H1 (cell line): ENCODE data around the gene BCL2L12. TPM values are rescaled to one million over a fixed set of nuclear protein-coding genes. Genes with fewer than 3 reads are reported as not detected.
A peak's percentile ranks its signal among the peaks of the same experiment; 100 is the strongest.

Experiments used
- CTCF ChIA-PET: fragments of 300-600 bp; sonication (Branson Sonifier 250); formaldehyde crosslinking; loops from one replicate; lab custom pipeline; 2021; ENCODE audit not compliant: partially characterized antibody; lab: Charles Lee
- POLR2A ChIA-PET: fragments of 300-600 bp; sonication (Branson Sonifier 250); formaldehyde crosslinking; loops from one replicate; lab custom pipeline; 2021; ENCODE audit warnings: inconsistent platforms; ENCODE audit not compliant: partially characterized antibody; lab: Charles Lee
- DNase-seq, 2 experiments: peaks; one replicate each; pipeline versions ENCODE4 v3.0.0 to v3.0.0-alpha.2; 2010 to 2022; ENCODE audit warnings: low spot score in 2 of 2, low read depth in 1 of 2, mixed read lengths in 1 of 2
- FAIRE-seq: peaks from 2 replicates; lab custom pipeline; 2011; peaks lifted over from hg19 to GRCh38; lab: Jason Lieb, UNC
- H2AFZ ChIP-seq: 2 replicates; pipeline ENCODE4 v1.8.1; 2012; ENCODE audit warnings: low read length, inconsistent platforms
- H2AK5ac ChIP-seq: 2 replicates; pipeline ENCODE4 v1.6.1; 2013; ENCODE audit warnings: low read depth, low read length
- H2BK120ac ChIP-seq: replicated peaks from 2 replicates; pipeline ENCODE3; 2013; ENCODE audit warnings: low read depth, low read length, inconsistent platforms
- H2BK12ac ChIP-seq: 2 replicates; pipeline ENCODE4 v1.6.1; 2013; ENCODE audit warnings: low read depth, low read length
- H2BK15ac ChIP-seq: 2 replicates; pipeline ENCODE4 v1.6.1; 2013; ENCODE audit warnings: low read length
- H2BK20ac ChIP-seq: 2 replicates; pipeline ENCODE4 v1.6.1; 2013; ENCODE audit warnings: low read length
- H2BK5ac ChIP-seq: 2 replicates; pipeline ENCODE4 v1.6.1; 2013; ENCODE audit warnings: low read depth, low read length
- H3K14ac ChIP-seq: 2 replicates; pipeline ENCODE4 v1.6.1; 2013; ENCODE audit warnings: inconsistent platforms; ENCODE audit not compliant: insufficient read length
- H3K18ac ChIP-seq: 2 replicates; pipeline ENCODE4 v1.6.1; 2013; ENCODE audit warnings: low read length; ENCODE audit errors: extremely low read depth
- H3K23ac ChIP-seq: 2 replicates; pipeline ENCODE4 v1.6.1; 2013; ENCODE audit warnings: inconsistent platforms; ENCODE audit not compliant: insufficient read length
- H3K23me2 ChIP-seq: 2 replicates; pipeline ENCODE4 v1.6.1; 2013; ENCODE audit warnings: low read depth, low read length
- H3K27ac ChIP-seq: 2 replicates; pipeline ENCODE4 v1.6.1; 2011; ENCODE audit warnings: low read depth, low read length, inconsistent platforms
- H3K27me3 ChIP-seq, 4 experiments: replicated peaks in 1 of 4; 1 replicate in 1 of 4; 2 replicates in 3 of 4; pipeline versions ENCODE4 v1.6.1 to v1.8.1; 2011 to 2013; ENCODE audit warnings: low read length in 3 of 4, mild to moderate bottlenecking in 3 of 4, inconsistent platforms in 2 of 4, mixed read lengths in 2 of 4, moderate library complexity in 1 of 4; ENCODE audit not compliant: control insufficient read depth in 3 of 4, insufficient read depth in 3 of 4; ENCODE audit errors: extremely low read depth in 1 of 4
- H3K36me3 ChIP-seq, 4 experiments: 2 replicates each; pipeline versions ENCODE4 v1.6.1 to v1.8.1; 2011 to 2013; ENCODE audit warnings: mild to moderate bottlenecking in 4 of 4, low read length in 3 of 4, moderate library complexity in 2 of 4, control low read depth in 1 of 4, inconsistent platforms in 1 of 4; ENCODE audit not compliant: insufficient read depth in 4 of 4, control insufficient read depth in 2 of 4
- H3K4ac ChIP-seq: replicated peaks from 2 replicates; pipeline ENCODE3; 2013; ENCODE audit warnings: low read length, low read depth, mixed read lengths, inconsistent platforms; ENCODE audit not compliant: insufficient read length
- H3K4me1 ChIP-seq, 4 experiments: replicated peaks in 1 of 4; 1 replicate in 1 of 4; 2 replicates in 3 of 4; pipeline versions ENCODE4 v1.6.1 to v1.8.1; 2011 to 2013; ENCODE audit warnings: low read length in 3 of 4, inconsistent platforms in 2 of 4, mixed read lengths in 1 of 4; ENCODE audit not compliant: insufficient read depth in 4 of 4, control insufficient read depth in 3 of 4
- H3K4me2 ChIP-seq, 2 experiments: 2 replicates each; pipeline versions ENCODE4 v1.6.1 to v1.8.1; 2011 to 2013; ENCODE audit warnings: low read depth in 2 of 2, low read length in 2 of 2, control low read depth in 1 of 2, inconsistent platforms in 1 of 2, mild to moderate bottlenecking in 1 of 2; ENCODE audit not compliant: insufficient read depth in 1 of 2
- H3K4me3 ChIP-seq, 4 experiments: fragments of 200-600, 300-600 bp in 1 of 4; sonication (generic), shearing (Covaris generic), sonication (Bioruptor Twin) in 1 of 4; 2 replicates each; pipeline versions ENCODE4 v1.5.1 to v1.8.1; 2011 to 2016; ENCODE audit warnings: low read length in 4 of 4, low read depth in 3 of 4, control low read depth in 2 of 4, inconsistent platforms in 2 of 4, mild to moderate bottlenecking in 2 of 4, mixed read lengths in 1 of 4, moderate library complexity in 1 of 4; ENCODE audit not compliant: insufficient read depth in 2 of 4; ENCODE audit errors: extremely low read depth in 1 of 4
- H3K56ac ChIP-seq: replicated peaks from 2 replicates; pipeline ENCODE3; 2013; ENCODE audit warnings: low read depth, mild to moderate bottlenecking, mixed read lengths, low read length, inconsistent platforms; ENCODE audit not compliant: insufficient read length
- H3K79me1 ChIP-seq: 2 replicates; pipeline ENCODE4 v1.6.1; 2013; ENCODE audit warnings: low read depth, low read length, control low read depth
- H3K79me2 ChIP-seq, 2 experiments: 2 replicates each; pipeline versions ENCODE4 v1.6.1 to v1.8.1; 2012 to 2013; ENCODE audit warnings: low read length in 2 of 2, mild to moderate bottlenecking in 2 of 2, inconsistent platforms in 1 of 2; ENCODE audit not compliant: insufficient read depth in 2 of 2, control insufficient read depth in 1 of 2
- H3K9ac ChIP-seq, 4 experiments: replicated peaks in 1 of 4; 1 replicate in 1 of 4; 2 replicates in 3 of 4; pipeline versions ENCODE4 v1.6.1 to v1.8.1; 2011 to 2013; ENCODE audit warnings: low read depth in 3 of 4, low read length in 3 of 4, control low read depth in 2 of 4, mild to moderate bottlenecking in 2 of 4, moderate library complexity in 2 of 4, inconsistent platforms in 1 of 4; ENCODE audit errors: extremely low read depth in 1 of 4
- H3K9me3 ChIP-seq, 2 experiments: 2 replicates each; pipeline versions ENCODE4 v1.6.1 to v1.8.1; 2012 to 2013; ENCODE audit warnings: mild to moderate bottlenecking in 2 of 2, moderate library complexity in 2 of 2, control low read depth in 1 of 2, inconsistent platforms in 1 of 2, low read depth in 1 of 2, low read length in 1 of 2, mixed read lengths in 1 of 2; ENCODE audit not compliant: insufficient read depth in 2 of 2
- H4K20me1 ChIP-seq, 2 experiments: replicated peaks in 1 of 2; 2 replicates each; pipeline versions ENCODE3 to v1.8.1; 2011 to 2013; ENCODE audit warnings: inconsistent platforms in 2 of 2, low read length in 2 of 2, mild to moderate bottlenecking in 1 of 2; ENCODE audit not compliant: insufficient read depth in 2 of 2, control insufficient read depth in 1 of 2
- H4K5ac ChIP-seq: 2 replicates; pipeline ENCODE4 v1.6.1; 2013; ENCODE audit warnings: low read length, low read depth, mixed read lengths, inconsistent platforms; ENCODE audit not compliant: insufficient read length
- H4K8ac ChIP-seq: 2 replicates; pipeline ENCODE4 v1.8.0; 2013; ENCODE audit warnings: mild to moderate bottlenecking, moderate library complexity, low read length, inconsistent platforms; ENCODE audit not compliant: insufficient read depth; ENCODE audit errors: extremely low read depth
- H4K91ac ChIP-seq: replicated peaks from 2 replicates; pipeline ENCODE3; 2013; ENCODE audit warnings: low read length, mixed read lengths, inconsistent platforms; ENCODE audit not compliant: insufficient read length
- CHD1 ChIP-seq: IDR thresholded peaks from 2 replicates; pipeline ENCODE4 v1.6.1; 2012; ENCODE audit warnings: low read depth, low read length, improper control_type of control experiment
- POLR2AphosphoS5 ChIP-seq: IDR thresholded peaks from 2 replicates; pipeline ENCODE4 v1.6.1; 2011; ENCODE audit warnings: low read depth, low read length
- WGBS, 2 experiments: shearing (Covaris generic) in 1 of 2; methylation state at CpG; one replicate each; pipeline versions ENCODE4 v1.1.6 to v1.1.7; 2013 to 2015; ENCODE audit warnings: low lambda C conversion rate in 2 of 2, mixed read lengths in 2 of 2, inconsistent platforms in 1 of 2, low coverage in 1 of 2, missing lambda C conversion rate in 1 of 2; ENCODE audit not compliant: insufficient replicate concordance in 2 of 2, insufficient coverage in 1 of 2, insufficient read length in 1 of 2; ENCODE audit errors: extremely low coverage in 1 of 2, missing lambda C conversion rate in 1 of 2; 5-methylcytosine and 5-hydroxymethylcytosine counted together
- polyA plus RNA-seq, 7 experiments: library from polyadenylated mRNA; depleted of rRNA in 3 of 7; stranded (reverse) in 5 of 7; unstranded in 2 of 7; fragments of >200 nt in 5 of 7; fragments of 200-250 nt in 2 of 7; gene quantifications; 1 replicate in 5 of 7; 2 replicates in 1 of 7; 4 replicates in 1 of 7; pipeline versions ENCODE4 v1.2.1 to v1.2.3, GENCODE V29; 2011 to 2013; ENCODE audit warnings: missing spikeins in 2 of 7, mixed read lengths in 2 of 7
- total RNA-seq: library from RNA; stranded (reverse); fragmentation: NEBNext Ultra II Directional; extraction: Animal tissue kit (Norgen Biotek cat#: 25700); gene quantifications from 2 replicates; pipeline ENCODE4 v1.2.1, GENCODE V29; 2021

BCL2L12 gene
- total and polyA plus RNA-seq, 2 of the 8 experiments (the other 6 are each of a cell fraction or from before 2014, with no cell fraction given), result 126 to 209 TPM

DNA sequence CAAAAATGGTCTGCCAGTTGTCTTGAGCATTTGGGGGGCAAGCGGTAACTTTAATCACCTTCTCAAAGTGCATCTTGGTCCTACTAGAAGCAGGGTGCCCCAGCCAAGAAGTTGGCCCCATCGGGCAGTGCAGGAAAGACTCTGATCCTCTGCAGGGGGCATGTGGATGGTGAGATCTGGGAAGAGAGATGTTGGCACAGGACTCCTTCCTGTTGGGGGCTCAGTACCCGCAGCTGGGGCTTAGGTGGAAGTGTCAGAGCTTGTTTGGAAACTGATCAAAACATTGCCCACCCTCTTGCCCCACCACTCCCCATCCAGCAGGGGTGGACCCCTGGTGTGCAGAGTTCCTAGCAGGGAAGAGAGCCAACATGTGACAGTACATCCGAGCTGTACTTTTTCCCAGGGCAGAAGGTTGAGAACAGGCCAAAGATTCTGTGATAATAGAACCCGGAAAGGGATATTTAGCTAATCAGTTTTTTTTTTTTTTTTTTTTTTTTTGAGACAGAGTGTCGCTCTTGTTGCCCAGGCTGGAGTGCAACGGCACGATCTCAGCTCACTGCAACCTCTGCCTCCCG is 34.6 kb upstream of the BCL2L12 start:
- Histone ChIP-seq H2BK5ac (no peak overlapping the region; the same call in 1 of the 2 replicates), H3K4me1 (peaks cover 0 to 12% (median under 1%) of the 10 kb centered on the region in 4 experiments; a peak in 3 of 7 replicates), H3K27me3 (no peaks in the 10 kb centered on the region), H3K79me2 (no peaks in the 10 kb centered on the region), H3K56ac (no peak overlapping the region), H3K4me2 (no peak overlapping the region), H3K9ac (no peak overlapping the region), H4K5ac (no peak overlapping the region), H3K36me3 (peaks cover 0 to 16% (median 3%) of the 10 kb centered on the region in 4 experiments; a peak in 5 of 8 replicates), H3K9me3 (no peaks in the 10 kb centered on the region), H2BK12ac (no peak overlapping the region), H2BK15ac (no peak overlapping the region), H3K79me1 (no peaks in the 10 kb centered on the region), H4K20me1 (peaks cover 0 to 1% of the 10 kb centered on the region in 2 experiments), H3K23ac (no peak overlapping the region), H3K4ac (no peak overlapping the region), H3K14ac (no peak overlapping the region), H4K8ac (no peak overlapping the region), H3K27ac (no peak overlapping the region), H3K18ac (no peak overlapping the region), H3K4me3 (no peak overlapping the region), H3K23me2 (no peaks in the 10 kb centered on the region), H2BK20ac (no peak overlapping the region), H4K91ac (no peak overlapping the region), H2BK120ac (no peak overlapping the region), H2AK5ac (no peak overlapping the region), H2AFZ (no peak overlapping the region)
- DNase-seq (no peak), FAIRE-seq (no peak)
- WGBS, 2 experiments, result 86% methylated on average over 8 of the region's 9 CpGs; no CpG with 5 or more reads in 1 of the 2 experiments
- TF ChIP-seq CHD1 (no peak), POLR2AphosphoS5 (peak; percentile 73)
- ChIA-PET CTCF (interaction anchor here (0.6 to 2.0 kb wide), 7 partner anchors 9 to 657 kb away, joined by 3 to 6 read pairs (median 4); partner anchors contain the start of genes PRR12 and RRAS), POLR2A (interaction anchor here (1.0 to 50.7 kb wide), 11 partner anchors 7 to 50 kb away, joined by 3 to 840 read pairs (median 5); partner anchors contain the start of genes BCL2L12, IRF3, NOSIP and PRMT1)
